Measurements from ENCODE around the gene SOCS6.
"Not testable (repeated sequence)": the region's sequence is repeated elsewhere in the genome, so short reads cannot be mapped to it uniquely, and the experiment has no call there.

The SOCS6 gene, protein sequence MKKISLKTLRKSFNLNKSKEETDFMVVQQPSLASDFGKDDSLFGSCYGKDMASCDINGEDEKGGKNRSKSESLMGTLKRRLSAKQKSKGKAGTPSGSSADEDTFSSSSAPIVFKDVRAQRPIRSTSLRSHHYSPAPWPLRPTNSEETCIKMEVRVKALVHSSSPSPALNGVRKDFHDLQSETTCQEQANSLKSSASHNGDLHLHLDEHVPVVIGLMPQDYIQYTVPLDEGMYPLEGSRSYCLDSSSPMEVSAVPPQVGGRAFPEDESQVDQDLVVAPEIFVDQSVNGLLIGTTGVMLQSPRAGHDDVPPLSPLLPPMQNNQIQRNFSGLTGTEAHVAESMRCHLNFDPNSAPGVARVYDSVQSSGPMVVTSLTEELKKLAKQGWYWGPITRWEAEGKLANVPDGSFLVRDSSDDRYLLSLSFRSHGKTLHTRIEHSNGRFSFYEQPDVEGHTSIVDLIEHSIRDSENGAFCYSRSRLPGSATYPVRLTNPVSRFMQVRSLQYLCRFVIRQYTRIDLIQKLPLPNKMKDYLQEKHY

DNA sequence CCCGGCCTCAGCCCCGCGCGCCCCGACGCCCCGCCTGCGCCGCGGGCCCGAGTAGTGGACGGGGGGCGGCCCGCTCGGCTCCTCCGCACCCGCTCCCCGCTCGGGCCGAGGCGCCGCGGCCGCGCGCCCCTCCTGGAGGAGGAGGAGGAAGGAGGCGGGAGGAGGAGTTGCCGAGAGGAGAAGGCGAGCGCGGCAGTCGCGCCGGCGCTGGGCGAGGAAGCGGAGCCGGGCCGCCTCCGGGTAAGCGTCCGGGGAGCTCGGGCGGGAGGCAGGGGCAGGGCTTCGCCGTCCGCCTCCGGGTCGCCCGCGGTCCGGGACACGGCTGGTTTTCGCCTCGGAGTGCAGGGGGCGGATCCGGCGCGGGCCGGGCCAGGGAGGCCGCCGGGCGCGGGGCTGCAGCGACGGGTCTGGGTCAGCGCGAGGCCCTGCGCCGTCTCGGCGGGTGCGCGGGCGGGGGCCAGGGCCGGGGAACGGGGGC lies at the start of gene SOCS6:
Gene SOCS6, plus strand, starts transcription at position 195 of the 478 bp plus-strand sequence. CDS start 35,624 bp downstream, outside the sequence.
- DNase-seq, result no peak

DNA sequence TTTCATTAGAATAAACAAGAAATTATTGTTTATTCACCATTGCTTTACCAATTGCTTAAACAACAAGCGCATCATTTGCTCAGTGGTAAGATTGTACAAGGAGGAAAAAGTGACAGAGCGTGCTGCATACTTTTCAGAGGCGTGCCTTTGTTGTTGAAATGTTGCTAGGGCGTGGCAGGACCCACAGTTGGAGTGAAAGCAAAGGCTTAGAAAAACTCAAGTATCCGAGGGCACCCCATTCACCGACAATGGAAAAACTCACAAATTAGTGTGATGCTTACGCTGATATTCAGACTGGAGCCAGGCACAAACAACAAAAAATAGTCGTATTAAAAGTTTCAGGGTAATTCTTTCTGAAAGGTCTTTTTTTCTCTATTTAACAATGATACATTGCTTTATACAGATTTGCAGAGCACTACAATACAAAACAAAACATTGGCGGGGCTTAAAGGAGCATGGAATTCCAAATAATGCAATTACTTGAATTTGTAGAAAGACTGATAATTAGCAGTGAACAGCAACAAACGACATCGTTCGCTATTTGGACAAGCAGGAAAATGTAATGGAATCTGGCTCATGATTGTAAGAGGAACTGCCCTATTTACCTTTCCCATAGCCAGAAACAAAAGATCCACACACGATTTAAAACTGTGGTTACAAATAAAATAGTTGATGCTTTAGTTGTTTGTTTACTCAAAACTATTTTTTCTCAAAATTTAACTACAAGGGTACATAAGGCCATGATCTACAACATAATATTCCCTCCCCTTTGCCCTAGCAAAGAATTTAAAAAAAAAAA lies 45.5 kb upstream of the SOCS6 start:
- DNase-seq, result no peak

DNA sequence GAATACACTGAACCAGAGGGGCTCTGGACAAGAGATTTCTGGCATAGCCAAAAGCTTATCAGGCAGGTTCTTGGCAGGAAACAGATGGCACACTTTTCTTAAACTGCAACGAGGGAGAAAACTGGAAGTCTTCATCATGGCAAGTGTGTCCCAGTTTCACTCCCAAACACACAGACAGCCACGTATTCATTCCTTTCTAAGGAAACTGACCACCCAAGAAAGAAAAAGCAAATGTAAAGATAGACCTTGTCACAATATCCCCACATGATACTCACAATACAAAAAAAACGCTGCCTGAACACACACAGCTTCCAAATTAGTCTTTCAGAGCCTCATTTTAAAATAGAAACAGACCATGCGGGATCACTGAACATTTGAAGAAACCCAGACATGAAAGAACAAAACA lies 42.8 kb upstream of the SOCS6 start:
- no peak for DNase-seq

- DNase-seq, result no peak
These were observed 39.7 kb upstream of the SOCS6 start for GRCh38 chr18:70249118-70249517.

DNA sequence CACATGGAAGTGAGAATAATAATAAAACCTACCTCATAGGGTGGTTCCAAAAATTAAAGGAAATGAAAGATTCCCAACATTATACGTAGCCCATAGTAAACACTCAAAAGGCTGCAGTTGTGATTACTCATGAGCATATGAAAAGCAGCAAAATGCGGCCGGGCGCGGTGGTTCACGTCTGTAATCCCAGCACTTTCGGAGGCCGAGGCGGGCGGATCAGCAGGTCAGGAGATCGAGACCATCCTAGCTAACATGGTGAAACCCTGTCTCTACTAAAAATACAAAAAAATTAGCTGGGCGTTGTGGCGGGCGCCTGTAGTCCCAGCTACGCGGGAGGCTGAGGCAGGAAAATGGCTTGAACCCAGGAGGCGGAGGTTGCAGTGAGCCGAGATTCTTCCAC lies 39.0 kb upstream of the SOCS6 start:
- DNase-seq, result not testable (repeated sequence)

GRCh38 chr18:70250781-70251180 lies 38.1 kb upstream of the SOCS6 start:
- no peak for DNase-seq

DNA sequence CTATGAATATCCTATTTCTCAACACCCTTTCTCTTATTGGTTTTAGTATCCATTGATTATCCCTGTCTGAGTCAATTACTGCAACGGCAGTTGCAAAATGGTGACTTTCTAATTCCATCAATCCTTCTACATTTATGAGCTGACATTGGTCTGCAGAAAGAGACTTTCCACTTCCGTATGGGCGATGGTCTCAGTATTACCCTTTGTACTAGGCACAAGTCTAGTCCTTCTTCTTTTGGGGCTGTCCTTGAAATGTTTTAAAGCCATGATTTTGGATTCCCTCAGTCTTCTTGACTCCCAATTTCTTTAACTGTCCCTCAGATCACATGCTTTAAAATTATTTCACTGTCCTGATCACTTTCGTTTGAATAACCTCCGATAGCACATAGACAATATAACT lies 32.7 kb upstream of the SOCS6 start:
- DNase-seq, result no peak

GRCh38 chr18:70256994-70257393 lies 31.9 kb upstream of the SOCS6 start:
- no peak for DNase-seq

DNA sequence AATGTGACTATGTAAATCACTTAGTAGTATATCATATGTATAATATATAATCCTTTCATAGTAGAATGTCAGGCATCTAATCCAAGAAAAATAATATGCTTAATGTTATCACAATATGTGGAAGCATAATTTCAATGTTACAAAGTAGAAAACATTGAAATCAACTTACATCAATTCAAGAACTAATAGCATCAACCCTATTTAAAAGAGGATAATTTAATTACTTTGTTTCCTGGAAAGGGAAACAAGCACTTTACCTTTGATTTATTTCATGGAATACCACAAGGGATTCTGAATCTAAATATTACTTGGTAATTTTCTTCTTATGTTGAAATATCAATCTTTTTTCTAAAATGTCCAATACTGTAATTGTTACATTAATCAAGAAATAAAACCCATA lies 30.6 kb upstream of the SOCS6 start:
- no peak for DNase-seq

DNA sequence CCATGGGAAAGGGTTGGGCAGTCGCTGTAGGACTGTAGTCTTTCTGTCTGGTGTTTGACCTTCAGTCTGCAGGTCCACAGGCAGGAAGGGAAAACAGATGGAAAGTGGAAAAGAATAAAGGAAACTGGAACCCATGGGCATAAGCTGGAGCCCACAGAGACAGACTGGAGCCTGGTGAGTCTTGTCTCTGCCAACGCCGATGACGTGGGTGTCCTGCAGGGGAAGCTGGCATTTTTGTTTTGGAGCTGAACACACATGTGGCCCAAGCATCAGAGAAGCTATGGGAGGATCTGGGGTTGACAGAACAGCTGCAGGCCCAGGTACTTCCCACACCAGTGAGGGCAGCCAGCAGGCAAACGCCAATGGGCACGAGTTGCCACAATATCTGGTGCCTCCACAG lies 28.2 kb upstream of the SOCS6 start:
- no peak for DNase-seq

- DNase-seq, result no peak
These were observed 27.6 kb upstream of the SOCS6 start for GRCh38 chr18:70261141-70261788.

GRCh38 chr18:70263336-70263735 lies 25.5 kb upstream of the SOCS6 start:
- no peak for DNase-seq

- DNase-seq, result no peak
These were observed 17.1 kb upstream of the SOCS6 start for GRCh38 chr18:70271742-70272141.

DNA sequence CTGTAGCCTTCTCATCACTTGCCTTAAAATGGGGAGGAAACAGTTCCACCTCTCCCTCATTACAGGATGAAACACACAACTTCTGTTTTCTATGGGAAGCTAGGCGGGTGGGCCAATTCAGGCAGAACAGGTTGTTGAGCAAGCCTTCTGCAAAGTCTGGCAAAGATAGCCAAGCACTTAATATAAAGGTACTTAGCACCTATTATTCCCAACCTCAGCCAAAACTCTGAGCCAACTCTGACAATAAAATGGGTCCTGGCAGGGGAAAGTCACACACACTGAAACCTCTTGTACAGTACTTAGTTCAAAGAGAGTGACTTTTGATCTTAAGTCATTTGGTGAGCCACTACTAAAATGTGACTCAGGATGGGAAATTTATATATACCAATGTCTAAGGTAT lies 15.8 kb upstream of the SOCS6 start:
- no peak for DNase-seq

DNA sequence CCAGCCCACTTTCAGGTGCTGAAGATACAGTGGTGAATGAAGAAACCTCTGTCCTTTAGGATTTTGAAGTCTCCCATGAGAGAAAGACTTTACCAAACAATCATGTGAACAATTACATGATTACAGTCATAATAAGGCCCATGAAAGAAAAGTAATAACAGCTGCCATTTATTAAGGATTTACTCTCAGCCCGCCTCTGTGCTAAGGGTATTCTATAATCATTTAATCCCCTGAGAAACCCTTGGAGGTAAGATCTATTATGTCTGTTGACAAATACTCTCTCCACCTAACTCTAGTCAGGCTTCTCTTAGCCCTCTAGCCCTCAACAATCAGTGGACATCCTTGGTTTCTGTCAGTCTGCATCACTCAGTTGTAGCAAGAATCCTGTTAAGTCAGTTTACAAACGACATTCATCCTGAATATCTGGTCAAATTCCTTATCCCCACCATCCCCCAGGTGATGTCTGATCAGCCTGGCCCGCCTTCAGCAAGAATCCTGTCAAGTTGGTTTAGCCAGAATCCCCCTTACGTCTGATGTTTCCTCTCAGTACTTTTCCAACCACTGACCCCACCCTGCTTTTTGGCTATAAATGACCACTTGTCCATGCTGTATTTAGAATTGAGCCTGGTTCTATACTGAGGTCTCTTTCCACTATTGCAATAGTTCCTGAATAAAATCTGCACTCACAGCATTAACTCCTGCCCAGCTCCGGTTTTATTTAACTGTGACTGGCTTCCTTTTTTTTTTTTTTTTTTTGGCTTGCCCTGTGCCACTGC lies 12.2 kb upstream of the SOCS6 start:
- no peak for DNase-seq

DNA sequence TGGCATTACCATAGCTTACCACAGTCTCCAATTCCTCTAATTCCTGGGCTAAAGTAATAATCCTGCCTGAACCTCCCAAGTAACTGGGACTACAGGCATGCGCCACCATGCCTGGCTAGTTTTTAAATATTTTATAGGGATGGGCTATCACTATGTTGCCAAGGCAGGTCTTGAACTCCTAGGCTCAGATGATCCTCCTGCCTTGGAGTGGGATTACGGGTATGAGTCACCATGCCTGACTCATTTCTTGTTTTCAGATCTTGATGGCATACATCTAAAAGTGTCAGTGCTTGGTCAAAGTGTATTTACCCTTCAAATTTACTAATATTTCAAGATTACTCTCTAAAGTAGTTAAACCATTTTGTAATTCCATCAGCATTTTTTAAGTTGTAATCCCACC lies 9.4 kb upstream of the SOCS6 start:
- no peak for DNase-seq

DNA sequence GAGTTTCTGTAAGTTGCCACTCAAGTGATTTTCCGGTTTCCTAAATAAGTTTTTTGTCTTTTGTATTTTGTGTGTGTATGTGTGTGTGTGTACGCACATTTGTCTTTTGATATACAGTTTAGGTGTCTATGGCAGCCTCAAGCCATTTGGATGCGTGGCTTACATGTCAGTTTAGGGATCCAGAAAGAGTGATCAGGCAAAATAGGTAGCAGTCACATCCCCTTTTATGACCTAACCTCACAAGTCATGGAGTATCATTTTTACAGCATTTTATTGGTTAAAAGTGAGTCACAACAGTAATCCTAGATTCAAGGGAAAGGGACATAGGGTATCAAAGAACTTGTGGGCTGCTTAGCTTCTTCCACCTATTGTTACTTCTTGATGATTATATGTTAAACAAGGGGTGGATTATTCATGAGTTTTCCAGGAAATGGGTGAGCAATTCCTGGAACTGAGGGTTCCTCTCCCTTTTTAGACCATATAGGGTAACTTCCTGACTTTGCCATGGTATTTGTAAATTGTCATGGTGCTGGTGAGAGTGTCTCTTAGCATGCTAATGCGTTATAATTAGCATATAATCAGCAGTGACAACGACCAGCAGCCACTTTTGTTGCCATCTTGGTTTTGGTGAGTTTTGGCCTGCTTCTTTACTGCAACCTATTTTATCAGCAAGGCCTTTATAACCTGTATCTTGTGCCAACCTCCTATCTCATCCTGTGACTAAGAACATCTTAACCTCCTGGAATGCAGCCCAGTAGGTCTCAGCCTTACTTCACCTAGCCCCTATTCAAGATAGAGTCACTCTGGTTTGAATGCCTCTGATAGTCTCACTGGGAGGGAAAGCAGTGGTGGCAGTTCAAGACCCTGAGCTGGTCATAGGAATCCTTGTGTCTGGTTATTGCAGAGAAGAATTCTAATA lies 8.6 kb upstream of the SOCS6 start:
- no peak for DNase-seq

- DNase-seq, result peak; percentile 4
These were observed 3.7 kb upstream of the SOCS6 start for GRCh38 chr18:70284976-70285620.

DNA sequence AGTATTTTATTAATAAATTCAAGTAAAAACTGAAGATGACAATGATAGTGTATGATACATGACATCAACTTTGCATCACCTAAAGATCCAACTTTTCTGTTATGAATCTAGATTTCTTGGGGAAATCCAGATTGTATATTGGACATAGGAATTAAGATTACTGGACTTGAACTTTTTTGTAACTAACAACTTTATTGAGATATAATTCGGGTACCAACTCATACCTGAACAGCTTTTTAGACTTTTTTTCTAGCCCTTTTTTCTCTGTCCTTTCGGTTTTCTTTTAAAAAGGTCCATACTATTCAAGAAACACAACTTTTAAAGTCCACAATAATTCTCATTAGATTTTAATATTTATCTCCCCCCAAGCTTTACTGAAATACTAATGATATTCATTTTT lies 1.1 kb upstream of the SOCS6 start:
- no peak for DNase-seq

- DNase-seq, result no peak
These were observed 534 bp upstream of the SOCS6 start for GRCh38 chr18:70288171-70288850.

Measured in CD4-positive, alpha-beta T cell treated with Interleukin-4 for 4 hours (primary cell).